Calu3 (cell line): ENCODE measurements around the gene DUSP22. TPM values are rescaled to one million over a fixed set of nuclear protein-coding genes. Genes with fewer than 3 reads are reported as not detected.

ENCODE experiments used
- BruUV-seq: library from RNA; stranded (reverse); fragments of 400-500 nt; replicated peaks from 2 replicates; lab custom pipeline; 2021; lab: Mats Ljungman, UMichigan
- CTCF ChIA-PET: fragments of 300-600 bp; sonication (Branson Sonifier 250); formaldehyde crosslinking; loops from one replicate; lab custom pipeline; 2022; ENCODE audit warnings: antibody characterized with exemption; lab: Charles Lee
- DNase-seq: peaks from one replicate; pipeline ENCODE4 v3.0.0; 2022
- H3K27ac Mint-ChIP-seq: one replicate; pipeline ENCODE4 v1.8.0; 2022; ENCODE audit warnings: mixed read lengths; ENCODE audit not compliant: unreplicated experiment
- H3K27me3 Mint-ChIP-seq: one replicate; pipeline ENCODE4 v1.8.0; 2022; ENCODE audit warnings: mixed read lengths; ENCODE audit not compliant: unreplicated experiment
- H3K36me3 Mint-ChIP-seq: one replicate; pipeline ENCODE4 v1.8.0; 2022; ENCODE audit warnings: mild to moderate bottlenecking, moderate library complexity, mixed read lengths; ENCODE audit not compliant: insufficient read depth, unreplicated experiment
- H3K4me1 Mint-ChIP-seq: one replicate; pipeline ENCODE4 v1.8.0; 2022; ENCODE audit warnings: mild to moderate bottlenecking, low read depth, mixed read lengths; ENCODE audit not compliant: unreplicated experiment
- H3K4me3 Mint-ChIP-seq: one replicate; pipeline ENCODE4 v1.8.0; 2022; ENCODE audit warnings: mild to moderate bottlenecking, low read depth, moderate library complexity, mixed read lengths; ENCODE audit not compliant: unreplicated experiment
- H3K9me3 Mint-ChIP-seq: one replicate; pipeline ENCODE4 v1.8.0; 2022; ENCODE audit warnings: low read depth, mixed read lengths; ENCODE audit not compliant: unreplicated experiment
- CTCF ChIP-seq: fragments of 200-600 bp; IDR thresholded peaks from one replicate; pipeline ENCODE4 v1.8.0; 2022; ENCODE audit warnings: antibody characterized with exemption; ENCODE audit not compliant: unreplicated experiment
- intact Hi-C: fragments of 100-400 bp; cut with micrococcal nuclease; formaldehyde crosslinking; loops from one replicate; pipeline ENCODE4 v1.10.0; 2022; ENCODE audit not compliant: unreplicated experiment
- total RNA-seq: library from RNA; stranded (reverse); gene quantifications from 2 replicates; pipeline ENCODE4 v1.2.3, GENCODE V29; 2022

The DUSP22 gene
- total RNA-seq, 1 experiment from 2014 or later = 14.7 TPM

GRCh38 chr6:389143-389542 is 96.9 kb downstream of the DUSP22 start:
- peaks cover 24% of the 10 kb centered on the region for H3K27me3 Mint-ChIP-seq
- DNase-seq = no peak
- H3K27ac Mint-ChIP-seq = no peak overlapping the region
- peaks cover 7% of the 10 kb centered on the region for H3K36me3 Mint-ChIP-seq
- BruUV-seq = no TSS peak
- no peaks in the 10 kb centered on the region for H3K9me3 Mint-ChIP-seq
- no peak overlapping the region for H3K4me3 Mint-ChIP-seq
- CTCF ChIA-PET = no interaction called here
- intact Hi-C loops = no loop called here
- peaks cover 17% of the 10 kb centered on the region for H3K4me1 Mint-ChIP-seq
- no peak for TF ChIP-seq CTCF

GRCh38 chr6:389622-390021 is 97.3 kb downstream of the DUSP22 start:
- BruUV-seq = no TSS peak
- peaks cover 17% of the 10 kb centered on the region for H3K4me1 Mint-ChIP-seq
- no peak for DNase-seq
- H3K9me3 Mint-ChIP-seq = no peaks in the 10 kb centered on the region
- H3K27me3 Mint-ChIP-seq = peaks cover 24% of the 10 kb centered on the region
- peaks cover 7% of the 10 kb centered on the region for H3K36me3 Mint-ChIP-seq
- CTCF ChIA-PET = no interaction called here
- no peak for TF ChIP-seq CTCF
- no peak overlapping the region for H3K4me3 Mint-ChIP-seq
- intact Hi-C loops = no loop called here
- H3K27ac Mint-ChIP-seq = no peak overlapping the region

GRCh38 chr6:390914-391558 is 98.7 kb downstream of the DUSP22 start:
- H3K27ac Mint-ChIP-seq = no peak overlapping the region
- peaks cover 28% of the 10 kb centered on the region for H3K27me3 Mint-ChIP-seq
- CTCF ChIA-PET = no interaction called here
- TF ChIP-seq CTCF = no peak
- H3K9me3 Mint-ChIP-seq = no peaks in the 10 kb centered on the region
- peaks cover 17% of the 10 kb centered on the region for H3K4me1 Mint-ChIP-seq
- H3K36me3 Mint-ChIP-seq = peaks cover 7% of the 10 kb centered on the region
- intact Hi-C loops = no loop called here
- no TSS peak for BruUV-seq
- no peak overlapping the region for H3K4me3 Mint-ChIP-seq
- DNase-seq = no peak

- Mint-ChIP-seq H3K9me3 (no peaks in the 10 kb centered on the region), H3K4me3 (no peak within 1 kb of the TSS), H3K36me3 (peaks cover 7% of the 10 kb centered on the region), H3K27ac (no peak within 1 kb of the TSS), H3K27me3 (peaks cover 34% of the 10 kb centered on the region), H3K4me1 (peaks cover 17% of the 10 kb centered on the region)
- no peak for TF ChIP-seq CTCF
- no TSS peak for BruUV-seq
- CTCF ChIA-PET = no interaction called here
- no peak for DNase-seq
- intact Hi-C loops = no loop called here
Observed at GRCh38 chr6:391559-392440, 99.5 kb downstream of the DUSP22 start, which contains the start of gene IRF4. Gene IRF4 (plus strand): TSS chr6:391752. CDS start chr6:393153, 1,401 bp downstream.
